NCI-H2196 (cell line): ENCODE results near the gene TAF1A.
"Not testable (repeated sequence)": the region's sequence is repeated elsewhere in the genome, so short reads cannot be mapped to it uniquely, and the experiment has no call there.

Source experiments
- DNase-seq: peaks from one replicate; lab custom pipeline; 2025; ENCODE audit not compliant: unreplicated experiment; lab: John Stamatoyannopoulos, UW

Gene TAF1A

DNA sequence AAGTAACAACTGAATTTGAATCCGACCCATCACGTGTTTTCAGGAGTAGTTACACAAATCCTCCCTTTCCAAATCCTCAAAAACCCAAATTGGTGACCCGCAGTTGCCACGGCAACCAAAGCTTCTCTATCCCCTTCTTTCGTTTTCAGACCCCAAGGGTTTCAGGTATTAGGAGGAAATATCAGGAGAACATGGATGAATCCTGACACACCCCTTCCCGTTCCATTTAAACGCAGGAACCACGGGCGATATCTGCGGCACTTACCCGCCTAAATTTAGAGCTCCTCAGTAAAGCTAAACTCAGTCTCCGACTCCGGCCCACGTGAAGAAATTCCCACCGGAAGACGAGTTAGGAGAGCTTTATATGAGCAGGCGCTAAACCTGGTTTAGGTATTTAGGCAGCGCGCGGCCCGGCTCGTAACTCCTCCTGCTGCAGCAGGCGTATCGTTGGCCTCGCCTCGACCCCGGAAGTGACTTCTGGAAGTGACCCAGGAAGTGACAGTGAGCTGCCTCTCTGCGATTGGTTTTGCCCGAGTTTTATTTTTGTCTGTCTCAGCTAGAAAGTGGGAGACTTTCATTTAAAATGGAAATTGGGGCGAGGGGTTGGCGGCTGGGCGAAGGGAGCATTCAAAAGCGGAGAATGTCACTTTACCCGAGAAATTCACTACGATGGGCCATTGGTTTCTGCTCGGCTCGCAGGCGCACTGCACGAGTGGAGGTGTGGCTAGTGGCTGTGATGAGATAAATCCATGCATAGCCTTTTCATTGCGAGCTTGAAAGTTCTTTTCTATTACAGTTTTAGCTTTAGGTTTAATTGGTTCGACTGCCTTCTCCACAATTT is at the start of gene TAF1A:
Gene TAF1A (minus strand): TSS at position 472 of the 841 bp plus-strand sequence.
- peak; percentile 84 for DNase-seq

DNA sequence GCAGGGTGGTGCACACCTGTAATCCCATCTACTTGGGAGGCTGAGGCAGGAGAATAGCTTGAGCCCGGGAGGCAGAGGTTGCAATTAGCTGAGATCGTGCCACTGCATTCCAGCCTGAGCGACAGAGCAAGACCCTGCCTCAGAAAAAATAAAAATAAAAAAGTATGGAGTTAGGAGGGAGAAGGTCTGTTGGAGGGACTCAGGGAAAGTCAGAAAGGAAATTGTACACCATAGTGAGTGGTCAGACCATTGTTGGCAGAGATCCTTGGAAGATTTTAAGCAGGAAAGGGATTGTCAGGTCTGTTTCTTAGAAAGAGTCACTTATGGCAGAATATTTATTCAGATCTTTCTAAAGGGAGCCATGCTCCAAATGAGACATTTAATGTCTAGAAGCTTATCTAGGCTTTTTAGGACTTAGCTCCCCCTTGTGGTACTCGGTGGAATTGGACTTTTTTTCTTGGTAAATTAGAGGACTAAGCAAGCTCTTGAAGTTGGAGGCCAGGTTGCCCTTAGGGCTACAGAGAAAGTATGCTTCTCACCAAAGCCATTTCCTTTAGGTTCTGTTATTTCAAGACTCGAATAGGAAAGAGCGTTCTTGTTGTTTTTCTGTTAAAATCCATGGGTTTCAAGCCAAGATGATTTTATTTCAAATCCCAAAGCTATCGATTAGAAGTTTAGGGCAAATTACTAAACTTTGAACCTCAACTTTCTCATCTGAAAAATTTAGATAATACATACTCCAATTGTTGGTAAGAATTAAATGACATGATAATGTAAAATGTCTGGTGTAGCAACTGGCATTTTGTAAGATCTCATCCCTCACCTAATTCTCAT is 44.7 kb upstream of the TAF1A start:
- peak; percentile 90 for DNase-seq

DNA sequence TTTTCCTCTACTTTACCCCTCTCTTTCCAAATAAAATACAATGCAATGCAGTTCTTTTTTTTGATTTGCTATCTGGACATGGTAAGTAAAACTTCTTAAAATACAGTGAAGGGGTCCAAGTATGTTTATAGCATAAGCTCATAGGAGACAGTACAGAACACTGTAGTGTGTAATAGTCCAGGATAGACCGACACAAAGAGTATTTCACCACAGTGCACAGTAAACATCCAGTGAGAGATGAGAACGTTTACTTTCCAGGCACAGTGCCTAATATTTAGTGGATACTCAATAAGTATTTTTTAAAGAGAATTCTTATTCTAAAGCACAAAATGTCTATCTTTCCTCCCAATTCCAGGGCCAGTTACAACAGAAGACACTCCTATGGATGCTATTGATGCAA is 43.0 kb upstream of the TAF1A start:
- DNase-seq: no peak

DNA sequence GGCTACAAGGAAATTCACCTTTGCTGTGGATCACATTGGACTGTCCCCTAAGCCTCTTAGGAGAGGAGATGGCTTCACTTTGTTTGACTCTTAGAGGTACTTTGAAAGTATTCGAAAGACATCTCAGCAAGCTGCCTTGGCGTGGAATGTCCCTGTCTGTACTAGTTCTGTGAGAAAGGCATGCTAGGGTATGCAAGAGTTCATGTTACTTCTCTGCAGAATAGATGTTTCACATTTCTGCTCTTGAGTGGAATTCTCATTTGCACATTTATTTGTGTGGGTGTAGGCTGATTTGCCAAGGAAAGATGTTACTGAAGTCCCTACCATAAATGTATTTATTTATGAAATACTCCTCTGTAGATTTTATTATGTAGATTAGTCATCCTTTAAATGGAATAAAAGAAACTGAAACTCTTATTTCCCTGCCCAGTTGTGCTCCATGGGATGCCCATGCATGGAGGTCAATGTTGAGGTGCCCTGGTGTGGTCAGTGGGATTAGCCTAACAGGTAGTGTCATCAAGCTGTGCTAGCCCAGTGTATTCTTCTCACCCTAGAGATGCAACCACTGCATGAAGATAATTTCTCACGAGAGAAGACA is 42.0 kb upstream of the TAF1A start:
- DNase-seq: no peak

DNA sequence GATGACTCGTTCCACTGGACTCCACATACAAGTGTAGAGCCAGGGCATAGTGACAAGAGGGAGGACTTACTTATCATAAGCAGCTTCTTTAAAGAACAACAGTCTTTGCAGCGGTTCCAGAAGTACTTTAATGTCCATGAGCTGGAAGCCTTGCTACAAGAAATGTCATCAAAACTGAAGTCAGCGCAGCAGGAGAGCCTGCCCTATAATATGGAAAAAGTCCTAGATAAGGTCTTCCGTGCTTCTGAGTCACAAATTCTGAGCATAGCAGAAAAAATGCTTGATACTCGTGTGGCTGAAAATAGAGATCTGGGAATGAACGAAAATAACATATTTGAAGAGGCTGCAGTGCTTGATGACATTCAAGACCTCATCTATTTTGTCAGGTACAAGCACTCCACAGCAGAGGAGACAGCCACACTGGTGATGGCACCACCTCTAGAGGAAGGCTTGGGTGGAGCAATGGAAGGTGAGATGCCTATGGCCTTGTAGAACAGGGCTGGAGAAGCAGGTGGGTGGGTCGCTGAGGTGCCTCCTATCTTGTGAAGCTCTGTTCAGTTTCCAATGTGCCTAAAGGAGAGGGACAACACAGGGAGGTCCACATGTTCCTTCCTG is 40.3 kb upstream of the TAF1A start:
- DNase-seq: no peak

DNA sequence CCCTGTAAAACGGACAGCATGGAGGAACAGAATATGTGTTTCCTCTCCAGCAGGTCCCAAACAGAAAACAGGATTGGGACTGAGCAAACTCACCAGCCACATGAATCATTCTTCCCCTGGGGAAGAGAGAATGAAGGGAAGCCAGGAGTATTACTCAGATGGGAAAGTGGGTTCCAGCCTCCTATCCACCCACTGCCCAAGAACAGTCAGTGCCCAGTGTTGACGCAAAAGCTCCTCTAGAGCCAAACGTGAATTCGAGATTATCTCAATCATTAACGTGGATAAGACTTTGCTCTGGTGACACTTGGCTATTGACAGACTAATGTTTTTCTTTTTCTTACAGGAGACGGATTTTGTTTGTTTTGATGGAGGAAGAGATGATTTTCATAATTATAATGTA is 37.5 kb upstream of the TAF1A start:
- no peak for DNase-seq

DNA sequence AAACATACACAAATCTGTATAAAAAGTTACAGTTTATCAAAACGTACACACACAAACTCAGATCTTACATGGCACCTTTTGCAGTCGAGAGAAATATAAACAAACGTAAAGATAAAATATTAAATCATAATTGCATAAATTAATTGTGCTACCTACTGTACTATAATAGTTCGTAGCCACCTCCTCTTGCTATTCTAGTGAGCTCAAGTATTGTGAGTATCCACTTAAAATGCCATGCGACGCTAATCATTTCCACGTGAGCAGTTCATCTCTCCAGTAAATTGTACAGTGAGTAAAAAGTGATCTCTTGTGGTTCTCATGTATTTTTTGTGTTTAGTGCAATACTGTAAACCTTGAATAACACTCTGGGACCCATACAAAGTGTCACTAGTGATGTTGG is 34.5 kb upstream of the TAF1A start:
- DNase-seq: no peak

DNA sequence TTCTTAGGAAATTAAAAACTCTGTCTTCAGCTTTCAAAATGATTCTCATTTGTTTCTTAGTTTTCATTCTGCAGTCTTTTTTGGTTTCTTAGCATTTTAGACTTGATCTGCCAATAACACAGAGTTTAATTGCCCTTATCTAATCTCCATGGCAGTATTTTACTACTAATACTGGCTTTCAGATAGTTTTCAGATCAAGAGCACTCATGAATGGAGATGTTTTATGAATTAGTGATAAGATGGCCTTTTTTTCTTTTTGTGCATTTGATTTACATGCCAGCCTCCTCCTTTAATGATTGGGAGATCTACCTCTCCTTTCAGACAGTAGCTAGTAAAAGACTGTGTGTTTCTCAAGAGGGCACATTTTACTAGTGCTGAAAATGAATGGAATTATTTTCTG is 33.7 kb upstream of the TAF1A start:
- no peak for DNase-seq

DNA sequence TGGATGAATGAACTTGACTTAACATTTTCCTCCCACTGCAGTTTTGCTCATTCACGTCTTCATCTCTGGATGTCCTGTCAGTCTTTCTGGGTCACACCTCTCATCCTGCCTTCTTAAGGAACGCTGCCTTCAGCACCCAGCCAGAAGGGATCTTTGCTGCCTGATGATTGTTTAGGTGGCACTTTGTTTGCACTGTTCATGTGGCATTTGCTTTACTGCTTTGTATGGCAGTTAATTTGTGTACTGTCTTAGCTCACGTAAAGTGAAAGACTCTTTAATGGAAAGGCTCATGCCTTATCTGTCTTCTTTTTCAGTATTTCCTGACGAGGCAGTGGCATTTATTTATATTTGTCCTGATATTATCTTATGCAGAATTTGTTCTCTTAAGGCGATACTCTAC is 33.0 kb upstream of the TAF1A start:
- no peak for DNase-seq

DNA sequence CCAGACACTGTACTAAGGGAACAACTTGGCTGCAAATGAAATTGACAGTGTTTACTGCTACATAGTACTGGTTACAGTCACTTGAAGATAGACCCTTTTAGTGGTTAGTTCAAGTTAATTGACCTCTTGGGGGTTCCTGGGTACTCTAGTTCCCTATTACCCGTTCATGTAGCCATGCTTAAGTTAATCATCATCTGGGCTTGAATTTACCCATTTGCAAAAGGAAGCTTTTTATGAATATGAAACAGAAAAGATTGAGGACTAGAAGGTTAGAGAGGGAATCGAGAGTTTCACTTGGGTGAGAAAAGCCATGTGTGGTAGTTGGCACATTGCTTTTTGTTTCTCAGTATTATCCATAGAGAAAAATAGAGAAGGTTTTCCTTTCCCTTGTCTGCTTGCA is 30.8 kb upstream of the TAF1A start:
- no peak for DNase-seq

DNA sequence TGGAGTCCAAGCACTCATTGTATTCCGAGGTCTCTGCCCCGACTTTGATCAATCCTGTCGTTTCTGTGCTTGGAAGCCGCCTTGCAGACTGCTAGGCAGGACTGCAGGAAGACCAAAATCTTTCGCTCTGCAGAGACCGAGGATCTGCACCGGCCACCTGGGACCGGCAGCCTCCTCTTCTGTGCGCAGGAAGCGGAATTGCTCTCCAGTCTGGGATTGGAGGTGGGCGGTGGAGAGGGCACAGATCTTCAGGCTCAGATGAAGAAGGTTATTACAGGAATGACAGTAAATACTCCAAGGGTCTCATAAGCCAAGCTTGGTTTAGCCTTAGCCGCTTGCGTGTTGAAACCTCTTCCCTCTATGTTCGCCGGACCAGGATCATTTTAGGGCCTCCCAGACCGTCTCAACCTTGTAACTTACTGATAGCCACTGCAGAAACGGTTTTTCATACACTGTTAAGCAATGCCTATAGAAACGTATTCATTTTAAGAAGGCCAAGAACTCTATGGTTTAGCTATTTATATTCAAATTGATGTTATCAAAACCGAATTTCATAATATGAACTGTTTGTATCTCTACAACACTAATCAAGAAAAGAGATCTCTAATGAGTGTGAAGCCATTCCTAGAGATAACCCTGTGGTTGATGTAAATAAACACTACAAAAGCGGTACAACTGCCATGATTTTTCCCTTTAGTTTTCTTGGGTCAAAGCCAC is 29.3 kb upstream of the TAF1A start:
- DNase-seq: no peak

DNA sequence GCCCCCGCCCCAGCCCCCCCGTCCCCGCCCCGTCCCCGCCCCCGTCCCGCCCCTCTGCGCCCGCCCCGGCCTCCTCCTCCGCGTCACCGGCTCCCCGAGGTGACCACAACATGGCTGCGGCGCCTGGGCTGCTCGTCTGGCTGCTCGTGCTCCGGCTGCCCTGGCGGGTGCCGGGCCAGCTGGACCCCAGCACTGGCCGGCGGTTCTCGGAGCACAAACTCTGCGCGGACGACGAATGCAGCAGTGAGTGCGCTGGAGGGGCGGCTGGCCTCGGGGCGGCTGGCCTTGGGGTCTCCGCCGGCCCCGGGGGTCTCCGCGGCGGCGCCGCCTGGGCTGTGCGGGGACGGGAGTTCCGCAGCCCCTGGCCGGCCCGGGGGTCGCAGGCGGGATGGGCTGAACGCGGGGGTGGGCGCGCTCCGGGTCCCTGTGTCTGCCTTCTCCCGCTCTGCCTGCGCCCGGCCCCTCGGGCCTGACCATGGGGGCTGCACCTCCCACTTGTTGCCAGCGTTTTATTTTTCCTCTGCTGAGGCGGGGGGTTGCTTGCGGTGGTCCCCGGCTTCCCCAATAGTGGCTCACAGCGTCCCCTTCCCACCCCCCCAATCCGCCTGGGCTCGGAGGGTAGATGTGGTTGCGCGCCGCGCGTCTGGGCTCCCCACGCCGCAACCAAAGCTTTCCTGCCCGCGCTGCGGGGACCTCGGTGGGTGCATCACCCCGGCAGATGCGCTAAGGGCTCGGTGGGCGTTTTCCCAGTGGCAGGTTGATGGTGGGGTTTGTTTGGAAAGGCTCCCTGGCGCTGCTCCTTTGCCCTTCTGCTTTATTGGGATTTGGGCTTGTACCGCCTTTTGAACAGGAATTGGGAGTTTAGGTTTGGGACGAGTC is 28.5 kb upstream of the TAF1A start, which contains the start of gene MIA3:
Gene MIA3 (plus strand): TSS at position 97 of the 879 bp plus-strand sequence. CDS start 14 bp downstream, at position 111.
- DNase-seq: peak; percentile 72

DNA sequence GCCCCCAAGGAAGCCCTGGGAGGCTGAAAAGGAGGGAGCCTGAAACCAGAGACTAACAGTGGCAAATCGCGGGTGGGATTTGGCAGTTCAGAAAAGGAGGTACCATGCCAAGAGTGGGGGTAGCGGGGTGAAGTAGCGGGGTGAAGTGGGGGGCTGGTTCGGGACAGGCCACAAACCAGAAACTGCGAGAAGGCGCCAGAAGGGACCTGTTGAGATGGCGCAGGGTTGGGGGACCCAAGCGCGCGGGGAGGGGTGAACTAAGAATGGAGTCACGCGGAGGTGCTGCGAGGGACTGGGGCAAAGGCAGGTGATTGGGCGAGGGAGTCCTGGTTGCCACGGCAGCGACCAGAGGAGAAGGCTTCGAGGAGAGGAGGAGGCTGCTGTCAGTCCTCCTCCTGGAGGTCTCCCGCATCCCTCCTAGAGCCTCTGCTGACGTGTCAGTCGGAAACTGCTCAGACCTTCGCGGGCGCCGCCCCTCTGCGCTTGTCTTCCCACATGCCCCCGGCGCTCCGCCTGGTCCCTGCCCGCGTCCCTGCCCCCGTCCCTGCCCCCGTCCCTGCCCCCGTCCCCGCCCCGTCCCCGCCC is 27.7 kb upstream of the TAF1A start:
- peak; percentile 92 for DNase-seq

DNA sequence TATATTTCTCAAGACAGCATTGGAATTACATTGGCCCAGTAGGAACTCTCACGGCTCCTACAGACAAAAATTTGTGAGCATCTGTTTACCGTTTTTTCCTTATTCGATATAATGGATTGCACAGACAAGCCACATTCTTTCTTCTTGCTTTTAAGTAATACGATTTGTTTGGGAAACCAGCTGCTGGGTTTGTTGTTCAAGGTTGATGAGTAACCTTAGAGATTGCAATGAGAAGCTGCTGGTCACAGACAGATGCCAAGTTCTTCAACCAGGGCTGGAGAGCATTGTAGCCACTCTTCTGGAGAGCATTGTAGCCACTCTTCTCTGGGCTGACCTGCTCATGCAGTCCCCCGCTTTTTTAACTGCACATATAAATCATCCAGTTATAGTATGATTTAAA is 26.8 kb upstream of the TAF1A start:
- DNase-seq: no peak

DNA sequence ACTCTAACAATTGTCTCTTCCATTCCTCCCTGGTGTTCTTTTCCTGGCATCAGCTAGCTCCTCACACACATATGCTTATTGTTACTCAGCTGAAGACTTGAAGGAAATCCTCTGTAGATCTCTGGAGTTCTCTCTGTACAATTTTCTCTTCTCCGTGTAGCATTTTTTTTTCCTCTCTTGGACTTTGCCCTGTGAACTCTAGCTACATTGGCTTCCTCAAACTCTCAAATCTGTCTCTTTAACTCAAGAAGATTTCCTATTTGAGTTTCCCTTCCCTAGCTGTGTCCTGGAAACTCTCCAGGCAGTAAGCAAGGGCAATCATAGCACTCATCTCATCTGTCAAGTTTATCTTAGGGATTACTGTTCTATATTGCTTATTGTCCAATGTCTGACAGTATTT is 23.9 kb upstream of the TAF1A start:
- no peak for DNase-seq

DNA sequence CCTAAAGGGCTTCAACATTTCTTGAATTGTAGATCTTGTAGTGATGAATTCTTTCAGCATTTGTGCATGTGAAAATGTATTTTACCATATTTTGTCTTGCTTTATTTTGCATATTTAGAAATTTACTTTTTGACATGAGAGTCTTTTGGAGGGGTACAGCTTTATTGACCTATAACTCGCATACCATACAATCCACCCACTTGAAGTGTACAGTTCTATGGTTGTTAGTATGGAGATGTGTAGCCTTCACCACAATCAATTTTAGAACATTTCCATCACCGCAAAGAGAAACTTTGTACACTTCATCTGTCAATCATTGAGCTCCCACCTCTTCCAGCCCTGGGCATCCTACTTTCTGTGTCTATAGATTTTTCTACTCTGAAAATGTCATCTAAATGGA is 21.0 kb upstream of the TAF1A start:
- no peak for DNase-seq

DNA sequence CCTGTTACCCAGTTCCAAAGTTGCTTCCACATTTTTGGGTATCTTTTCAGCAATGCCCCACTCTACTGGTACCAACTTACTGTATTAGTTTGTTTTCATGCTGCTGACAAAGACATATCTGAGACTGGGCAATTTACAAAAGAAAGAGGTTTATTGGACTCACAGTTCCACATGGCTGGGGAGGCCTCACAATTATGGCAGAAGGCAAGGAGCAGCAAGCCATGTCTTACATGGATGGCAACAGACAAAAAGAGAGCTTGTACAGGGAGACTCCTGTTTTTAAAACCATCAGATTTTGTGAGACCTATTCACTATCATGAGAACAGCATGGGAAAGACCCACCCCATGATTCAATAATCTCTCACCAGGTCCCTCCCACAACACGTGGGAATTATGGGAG is 19.4 kb upstream of the TAF1A start:
- DNase-seq: not testable (repeated sequence)

DNA sequence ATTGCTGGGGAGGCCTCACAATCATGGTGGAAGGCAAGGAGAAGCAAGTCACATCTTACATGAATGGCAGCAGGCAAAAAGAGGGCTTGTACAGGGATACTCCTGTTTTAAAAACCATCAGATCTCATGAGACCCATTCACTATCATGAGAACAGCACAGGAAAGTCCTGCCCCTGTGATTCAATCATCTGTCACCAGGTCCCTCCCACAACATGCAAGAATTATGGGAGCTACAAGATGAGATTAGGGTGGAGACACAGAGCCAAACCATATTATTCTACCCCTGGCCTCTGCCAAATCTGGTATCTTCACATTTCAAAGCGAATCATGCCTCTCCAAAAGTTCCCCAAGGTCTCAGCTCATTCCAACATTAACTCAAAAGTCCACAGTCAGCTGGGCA is 17.0 kb upstream of the TAF1A start:
- DNase-seq: no peak

DNA sequence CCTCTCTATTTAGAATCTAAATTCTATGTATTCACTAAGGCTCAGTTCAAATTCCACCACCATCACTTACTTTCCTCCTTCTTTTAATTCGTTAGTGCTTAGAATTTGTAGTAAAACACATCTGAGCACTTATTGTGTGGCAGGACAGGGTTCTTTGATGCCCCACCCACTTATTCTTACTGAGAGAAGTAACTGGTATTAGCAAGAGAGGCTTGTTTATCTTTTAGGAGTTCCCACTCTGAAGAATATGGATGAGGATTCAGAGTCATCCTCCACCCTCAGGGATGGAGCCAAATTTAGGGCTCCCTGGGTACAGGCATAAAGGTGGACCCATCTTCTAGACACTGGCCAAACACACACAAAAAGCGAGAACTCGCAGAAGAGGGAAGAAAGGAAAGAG is 11.5 kb upstream of the TAF1A start:
- no peak for DNase-seq
